ENCODE data around the gene ELP5. TPM values are rescaled to one million over a fixed set of nuclear protein-coding genes. Genes with fewer than 3 reads are reported as not detected.

The ELP5 gene
- total and polyA plus RNA-seq, 10 of the 15 experiments (the other 5 are each of a cell fraction or from before 2014, with no cell fraction given): 41.1 to 109 (median 77.5) TPM

GRCh38 chr17:7252176-7253043 is at the start of gene ELP5 (continued):
- peak; percentile 79 for TF ChIP-seq MLLT1 (IDR thresholded peaks at IDR 0.05)
- TF ChIP-seq CREB1 (IDR thresholded peaks at IDR 0.05; ENCODE audit: low read depth): peak; percentile 97
- TF ChIP-seq ZNF24 (IDR thresholded peaks at IDR 0.05): no peak
- peak; percentile 94 for TF ChIP-seq MEF2B (IDR thresholded peaks at IDR 0.05; ENCODE audit: partially characterized antibody, poor library complexity, severe bottlenecking)
- TF ChIP-seq TCF12 (IDR thresholded peaks at IDR 0.05; ENCODE audit: low read depth, low read length): no peak
- TF ChIP-seq HSF1 (IDR thresholded peaks at IDR 0.05; ENCODE audit: low read depth, low read length): no peak
- TF ChIP-seq NKRF (conservative IDR thresholded peaks at IDR 0.05): peak; percentile 83
- TF ChIP-seq NR2C1 (IDR thresholded peaks at IDR 0.05): peak; percentile 62; the same call in 1 of the 2 replicates
- no peak for TF ChIP-seq E2F4 (IDR thresholded peaks at IDR 0.05; ENCODE audit: low read depth, low read length)
- TF ChIP-seq ATF7 (IDR thresholded peaks at IDR 0.05; ENCODE audit: low read depth): peak; percentile 99
- peak; percentile 98 for TF ChIP-seq POLR2A (IDR thresholded peaks at IDR 0.05; ENCODE audit: low read depth, low read length)
- no peak for TF ChIP-seq PBX3 (IDR thresholded peaks at IDR 0.05; ENCODE audit: insufficient replicate concordance, low read depth, low read length)
- no peak for TF ChIP-seq RAD51 (IDR thresholded peaks at IDR 0.05)
- TF ChIP-seq POLR2AphosphoS5 (IDR thresholded peaks at IDR 0.05; ENCODE audit: low read length): peak; percentile 85
- TF ChIP-seq ZBED1 (IDR thresholded peaks at IDR 0.05; ENCODE audit: borderline replicate concordance): no peak; the same call in 1 of the 2 replicates
- peak; percentile 86; the same call in 1 of the 2 replicates for TF ChIP-seq SIN3A (IDR thresholded peaks at IDR 0.05; ENCODE audit: low read depth, low read length)
- no peak for TF ChIP-seq ZNF622 (IDR thresholded peaks at IDR 0.05)
- TF ChIP-seq EP300 (IDR thresholded peaks at IDR 0.05; ENCODE audit: borderline replicate concordance in 1 of 2, control insufficient read depth in 1 of 2, low read depth in 2 of 2, low read length in 2 of 2): no peak
- TF ChIP-seq USF2 (IDR thresholded peaks at IDR 0.05; ENCODE audit: borderline replicate concordance, low read depth, low read length): no peak
- peak; percentile 92 for TF ChIP-seq ZNF207 (IDR thresholded peaks at IDR 0.05; ENCODE audit: borderline replicate concordance)
- no peak for TF ChIP-seq NR2C2 (IDR thresholded peaks at IDR 0.05; ENCODE audit: borderline replicate concordance, control insufficient read depth, insufficient read length, low read depth)
- TF ChIP-seq RCOR1 (conservative IDR thresholded peaks at IDR 0.05; ENCODE audit: low read depth, low read length): 0 out of 2 replicates have a peak, but pooled peaks have one; percentile 64
